Measurements from ENCODE around the gene GNB1.

Gene GNB1

DNA sequence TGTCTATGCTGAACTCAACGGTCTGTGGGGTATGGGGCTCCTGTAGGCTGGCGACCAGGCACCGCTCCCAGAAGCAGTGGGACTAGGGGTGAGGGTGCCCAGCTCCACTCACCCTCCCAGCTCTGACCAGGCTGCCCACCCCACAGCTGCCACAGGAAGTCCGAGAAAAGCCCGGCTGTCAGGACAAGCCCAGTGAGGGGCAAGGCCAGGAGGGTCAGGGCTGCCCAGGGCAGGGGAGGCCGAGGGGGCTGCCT, 31.7 kb upstream of the GNB1 start:
- DNase-seq = no peak

DNA sequence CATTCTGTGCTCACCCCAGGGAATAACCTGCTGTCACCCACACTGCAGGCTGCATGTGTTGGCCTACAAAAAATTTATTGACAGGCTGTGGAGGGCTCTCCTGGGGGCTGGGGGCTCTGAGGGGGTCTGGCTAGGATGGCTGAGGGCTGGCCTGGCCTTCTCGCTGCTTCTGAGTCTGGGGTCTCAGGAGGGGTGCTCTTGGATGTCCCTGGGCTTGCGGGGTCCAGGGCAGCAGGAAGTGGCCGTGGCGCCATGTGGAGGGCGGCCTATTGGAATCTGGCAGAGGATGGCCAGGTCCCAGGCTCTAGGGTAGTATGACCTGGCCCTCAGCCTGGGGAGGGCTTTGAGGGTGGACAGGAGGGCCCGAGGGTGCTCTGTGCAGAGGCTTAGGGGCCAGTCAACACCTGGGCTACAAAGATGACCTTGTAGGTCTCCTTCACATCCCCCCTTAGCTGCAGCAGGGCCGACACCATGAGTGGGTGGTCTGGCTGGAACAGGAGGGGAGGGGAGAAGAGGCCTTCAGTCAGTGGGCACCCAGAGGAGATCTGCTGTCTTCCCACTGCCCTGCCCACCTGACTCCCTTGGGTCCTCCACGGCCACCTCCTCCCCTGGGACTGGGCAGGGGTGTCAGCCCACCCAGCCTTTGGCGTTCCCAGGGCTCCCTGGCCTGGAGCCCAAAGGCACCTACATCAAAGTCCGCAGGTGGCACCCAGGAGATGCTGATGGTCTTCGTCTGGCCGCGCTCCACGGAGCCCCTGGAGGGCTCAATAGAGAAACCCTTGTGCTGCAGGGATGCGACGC, 31.2 kb upstream of the GNB1 start:
- DNase-seq = no peak

DNA sequence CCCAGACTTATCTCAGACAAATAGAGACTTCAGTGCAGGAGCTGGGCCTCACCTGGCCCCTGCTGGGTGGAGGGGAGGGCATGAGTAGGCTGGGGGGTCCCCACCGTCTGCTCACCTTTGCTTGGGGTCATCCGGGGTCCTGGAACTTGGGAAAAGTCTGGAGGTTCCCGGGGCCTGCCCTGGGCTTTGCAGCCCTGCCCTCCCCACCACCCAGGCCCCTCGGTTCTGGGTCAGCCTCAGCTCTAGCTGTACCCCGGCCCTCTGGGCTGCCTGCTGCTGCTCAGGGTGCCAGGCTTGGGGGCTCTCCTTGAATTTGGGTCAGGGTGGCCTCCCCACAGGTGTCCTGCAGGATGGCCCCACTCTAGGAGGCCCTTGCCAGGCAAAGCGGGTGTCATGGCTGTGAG, 30.6 kb upstream of the GNB1 start:
- DNase-seq = no peak

DNA sequence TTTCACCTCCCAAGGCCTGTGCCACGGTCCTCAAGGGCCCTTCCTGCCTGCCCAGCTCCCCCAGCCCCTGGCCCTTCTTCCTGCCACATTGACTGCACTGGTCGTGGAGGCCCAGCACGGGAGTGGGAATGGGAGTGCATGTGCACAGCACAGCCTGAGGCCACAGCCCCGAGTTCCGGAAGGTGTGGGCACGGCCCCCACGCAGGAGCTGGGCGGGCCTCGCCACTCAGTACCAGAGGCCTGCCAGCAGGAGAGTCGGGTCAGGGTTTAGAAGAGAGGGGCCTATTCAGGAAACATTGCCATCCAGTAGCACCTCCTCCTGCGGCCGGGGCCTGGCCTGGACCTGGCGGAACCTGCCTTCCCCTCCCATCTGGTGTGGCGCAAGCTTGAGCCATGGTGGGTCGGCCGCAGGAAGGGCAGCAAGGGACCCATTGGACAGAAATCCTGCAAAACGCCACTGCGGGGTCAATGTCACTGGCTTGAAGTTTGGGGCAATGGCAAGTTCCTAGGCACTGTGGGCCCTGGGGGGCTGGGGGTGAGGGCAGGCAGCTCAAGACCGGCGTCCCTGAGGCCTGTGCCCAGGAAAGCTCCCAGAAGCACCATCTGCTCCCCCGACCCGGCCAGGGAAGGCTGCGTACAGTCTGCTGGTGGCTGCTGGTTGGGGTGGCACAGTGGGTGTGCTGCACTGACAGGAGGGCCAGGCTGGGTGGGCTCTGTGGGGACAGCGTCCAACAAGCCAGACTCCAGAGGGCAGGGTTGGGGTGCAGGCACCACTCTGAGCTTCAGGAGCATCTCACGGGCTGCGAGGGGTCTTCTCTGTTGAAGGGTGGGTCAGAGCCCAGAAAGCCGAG, 29.9 kb upstream of the GNB1 start:
- no peak for DNase-seq

DNA sequence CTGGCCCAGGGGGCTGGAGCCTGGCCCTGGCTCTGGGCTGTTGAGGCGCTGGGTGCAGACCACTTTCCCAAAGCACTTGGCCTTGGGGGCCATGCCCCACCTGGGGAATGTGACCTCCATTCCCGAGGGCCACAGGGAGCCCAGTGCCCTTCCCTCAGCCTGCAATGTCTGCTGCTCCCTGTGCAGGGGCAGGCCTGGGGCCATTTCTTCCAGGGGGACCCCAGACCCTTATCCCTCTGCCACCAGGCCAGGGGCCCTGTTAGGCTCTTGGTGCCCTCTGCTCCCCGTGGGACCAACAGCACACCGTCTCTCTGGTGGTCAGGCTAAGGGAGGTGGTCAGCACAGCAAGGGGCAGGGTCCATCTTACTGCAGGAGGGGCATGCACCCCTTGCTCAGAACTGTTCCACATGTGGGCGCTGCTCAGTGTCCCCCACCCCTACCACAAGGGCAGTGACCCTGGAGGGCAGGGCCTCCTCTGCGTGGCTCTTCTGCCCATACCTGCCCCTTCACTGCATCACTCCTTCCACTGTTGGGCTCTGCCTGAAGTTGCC, 29.2 kb upstream of the GNB1 start:
- no peak for DNase-seq

DNA sequence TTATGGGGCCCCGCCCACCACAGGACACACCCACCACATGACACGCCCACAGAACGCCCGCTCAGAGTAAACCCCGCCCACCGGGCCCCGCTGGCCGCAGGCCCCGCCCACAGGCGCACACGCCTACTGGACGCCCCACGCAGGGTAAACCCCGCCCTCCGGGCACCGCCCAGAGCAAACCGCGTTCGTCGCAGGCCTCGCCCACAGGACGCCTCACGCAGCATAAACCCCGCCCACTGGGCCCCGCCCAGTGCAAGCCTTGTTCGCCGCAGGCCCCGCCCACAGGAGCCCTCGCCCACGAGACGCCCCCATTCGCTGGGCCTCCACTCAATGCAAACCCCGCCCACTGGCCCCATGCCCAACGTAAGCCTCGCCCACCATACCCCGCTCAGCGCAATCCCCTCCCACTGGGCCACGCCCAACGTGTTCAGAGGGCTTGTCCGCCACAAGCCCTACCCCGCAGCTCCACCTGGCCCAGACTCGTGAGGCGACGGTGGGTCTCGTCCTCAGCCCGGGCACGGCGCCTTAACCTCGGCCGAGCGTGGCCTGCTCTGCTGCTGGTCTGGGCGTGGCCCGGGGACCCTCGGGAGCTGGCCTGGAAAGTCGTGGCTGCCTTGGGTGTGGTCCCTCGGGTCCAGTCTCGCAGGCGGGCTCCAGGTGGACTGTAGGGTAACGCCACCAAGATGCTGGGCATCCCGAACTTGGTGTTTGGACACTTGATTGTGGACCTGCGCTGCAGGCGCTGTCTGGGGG, 28.6 kb upstream of the GNB1 start:
- DNase-seq = peak; percentile 100

DNA sequence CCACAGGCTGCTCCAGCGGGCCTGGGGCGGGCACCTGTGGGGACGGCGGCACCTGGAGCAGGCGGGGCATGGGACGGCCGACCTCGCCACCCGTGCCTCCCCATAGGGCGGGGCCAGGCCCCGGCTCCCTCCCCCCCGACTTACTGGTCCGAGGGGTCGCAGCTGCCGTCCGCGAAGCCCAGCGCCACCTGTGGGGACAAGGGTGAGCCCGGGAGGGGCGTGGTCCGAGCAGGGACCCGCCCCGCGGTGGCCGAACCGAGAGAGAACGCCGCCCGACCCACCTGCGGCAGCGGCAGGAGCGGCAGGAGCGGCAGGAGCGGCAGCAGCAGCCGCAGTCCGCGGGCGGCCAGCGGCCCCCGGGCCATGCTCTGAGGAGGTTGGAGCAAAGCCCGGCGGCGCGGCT, 28.0 kb upstream of the GNB1 start, which contains the start of gene TMEM52:
TMEM52 (minus strand) TSS at position 379 of the 403 bp plus-strand sequence; CDS start at position 365, 14 bp downstream.
- no peak for DNase-seq

DNA sequence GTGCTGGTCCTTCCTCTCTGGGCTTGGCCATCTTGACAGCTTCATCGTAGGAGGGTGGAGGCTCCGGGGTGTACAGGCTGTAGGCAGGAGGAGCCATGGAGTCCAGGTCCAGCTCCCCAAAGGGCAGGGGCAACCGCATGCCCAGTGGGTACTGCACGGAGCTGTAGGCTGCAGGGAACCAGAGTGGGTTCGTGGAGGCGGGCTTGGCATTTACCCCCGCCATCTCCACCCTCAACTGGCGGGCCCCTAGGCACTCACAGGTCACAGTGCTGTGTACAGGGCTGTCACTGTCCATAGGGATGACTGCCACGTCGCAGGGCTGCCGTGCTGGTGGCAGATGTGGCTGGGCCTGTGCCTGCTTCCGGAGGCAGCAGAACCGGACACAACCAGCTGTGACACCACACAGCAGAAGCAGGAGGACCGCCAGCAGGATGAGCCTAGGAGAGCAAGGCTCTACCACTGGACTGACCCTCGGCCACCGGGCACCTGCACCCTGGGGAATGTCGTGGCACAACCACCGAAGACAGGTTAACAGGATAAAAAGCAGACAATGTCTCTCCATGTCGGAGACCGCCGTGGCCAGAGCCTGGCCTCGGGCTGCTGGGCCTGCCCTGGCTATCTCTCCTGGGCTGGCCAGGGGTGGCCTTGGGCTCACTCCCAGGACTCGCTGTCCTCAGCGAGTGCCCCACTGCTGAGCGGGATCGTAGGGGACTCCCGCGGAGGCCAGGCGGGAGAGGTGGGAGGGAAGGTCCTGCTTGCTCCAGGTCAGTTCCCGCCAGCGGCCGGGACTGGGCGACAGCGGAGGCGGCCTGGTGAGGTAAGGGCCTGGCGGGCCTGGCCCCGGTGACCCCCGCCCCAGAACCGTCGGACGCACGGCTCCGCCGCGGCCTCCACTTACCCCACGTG, 27.4 kb upstream of the GNB1 start:
- DNase-seq = no peak

DNA sequence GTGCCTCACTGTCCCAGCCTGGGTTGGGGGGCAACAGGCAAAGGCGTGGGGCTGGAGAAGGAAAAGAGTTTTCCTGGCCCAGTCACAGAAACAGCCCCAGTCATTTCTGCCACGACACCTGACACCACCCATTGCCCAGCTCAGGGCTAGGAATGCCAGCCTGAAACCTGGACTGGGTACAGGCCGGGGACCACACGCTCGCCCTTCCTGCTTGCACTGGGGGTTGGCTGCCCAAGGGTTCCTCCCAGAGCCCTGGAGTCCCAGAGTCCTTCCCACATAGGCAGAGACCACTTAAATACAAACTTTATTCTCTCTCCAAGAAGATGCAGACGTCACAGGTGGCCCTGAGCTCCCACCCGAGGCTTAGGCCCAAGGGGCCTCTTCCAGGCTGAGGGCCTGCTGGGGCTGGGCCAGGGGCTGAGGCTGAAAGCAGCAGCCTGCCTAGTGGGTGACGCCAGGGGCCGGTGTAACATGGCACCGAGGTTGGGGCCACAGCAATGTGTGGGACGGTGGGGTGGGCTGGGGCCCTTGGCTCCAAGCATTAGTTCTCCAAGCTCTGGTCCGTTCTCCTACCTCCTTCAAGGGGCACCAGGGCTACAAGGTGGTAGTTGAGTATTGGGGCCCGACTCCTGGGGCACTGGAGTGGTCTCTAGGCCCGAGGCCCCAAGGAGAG, 26.6 kb upstream of the GNB1 start:
- no peak for DNase-seq

DNA sequence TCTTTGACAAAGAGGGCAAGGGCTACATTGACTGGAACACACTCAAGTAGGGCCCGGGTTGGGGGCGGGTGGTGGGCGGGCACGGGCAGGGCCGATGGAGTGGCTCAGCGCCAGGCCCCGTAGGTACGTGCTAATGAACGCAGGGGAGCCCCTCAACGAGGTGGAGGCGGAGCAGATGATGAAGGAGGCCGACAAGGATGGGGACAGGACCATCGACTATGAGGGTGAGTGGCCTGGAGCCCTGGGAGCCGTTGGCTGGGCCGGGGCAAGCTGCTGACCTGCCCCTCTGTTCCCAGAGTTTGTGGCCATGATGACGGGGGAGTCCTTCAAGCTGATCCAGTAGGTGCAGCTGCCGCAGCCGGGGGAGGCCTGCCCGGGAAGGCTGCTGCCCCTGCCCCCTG, 26.0 kb upstream of the GNB1 start:
- no peak for DNase-seq

DNA sequence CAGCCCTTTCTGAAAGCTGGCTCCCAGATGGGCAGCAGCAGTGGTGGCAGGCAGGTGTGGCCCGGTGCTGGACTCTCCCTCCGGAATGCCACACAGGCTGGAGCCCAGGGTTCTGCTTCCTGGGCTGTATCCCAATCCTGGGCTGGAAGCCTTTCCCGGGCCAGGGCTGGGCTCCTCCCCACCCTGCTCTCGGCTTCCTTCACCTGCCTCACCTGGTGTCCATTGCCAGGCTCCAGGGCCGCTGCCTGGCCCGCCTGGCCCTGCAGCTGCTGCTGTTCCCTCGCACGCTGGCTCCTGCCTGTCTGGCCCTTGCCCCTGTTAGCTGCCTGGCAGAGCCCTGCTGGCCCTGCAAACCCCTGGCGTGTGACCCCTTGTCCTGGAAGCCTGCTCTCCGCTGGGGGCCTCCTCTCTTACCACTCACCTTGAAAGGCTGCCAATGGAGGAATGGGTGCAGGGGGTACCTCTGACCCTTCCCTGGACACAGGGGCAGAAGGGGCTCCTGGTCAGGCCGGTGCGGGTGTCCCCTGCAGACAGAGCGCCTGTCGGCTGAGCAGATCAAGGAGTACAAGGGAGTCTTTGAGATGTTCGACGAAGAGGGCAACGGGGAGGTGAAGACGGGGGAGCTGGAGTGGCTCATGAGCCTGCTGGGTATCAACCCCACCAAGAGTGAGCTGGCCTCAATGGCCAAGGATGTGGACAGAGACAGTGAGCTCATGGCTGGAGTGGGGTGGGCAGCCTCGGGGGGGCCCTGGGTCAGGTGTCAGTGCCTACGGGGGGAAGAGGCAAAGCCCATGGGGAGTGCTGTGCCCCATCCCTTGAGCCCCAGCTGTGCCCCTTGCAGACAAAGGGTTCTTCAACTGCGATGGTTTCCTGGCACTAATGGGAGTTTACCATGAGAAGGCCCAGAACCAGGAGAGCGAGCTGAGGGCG, 25.3 kb upstream of the GNB1 start:
- DNase-seq = no peak

DNA sequence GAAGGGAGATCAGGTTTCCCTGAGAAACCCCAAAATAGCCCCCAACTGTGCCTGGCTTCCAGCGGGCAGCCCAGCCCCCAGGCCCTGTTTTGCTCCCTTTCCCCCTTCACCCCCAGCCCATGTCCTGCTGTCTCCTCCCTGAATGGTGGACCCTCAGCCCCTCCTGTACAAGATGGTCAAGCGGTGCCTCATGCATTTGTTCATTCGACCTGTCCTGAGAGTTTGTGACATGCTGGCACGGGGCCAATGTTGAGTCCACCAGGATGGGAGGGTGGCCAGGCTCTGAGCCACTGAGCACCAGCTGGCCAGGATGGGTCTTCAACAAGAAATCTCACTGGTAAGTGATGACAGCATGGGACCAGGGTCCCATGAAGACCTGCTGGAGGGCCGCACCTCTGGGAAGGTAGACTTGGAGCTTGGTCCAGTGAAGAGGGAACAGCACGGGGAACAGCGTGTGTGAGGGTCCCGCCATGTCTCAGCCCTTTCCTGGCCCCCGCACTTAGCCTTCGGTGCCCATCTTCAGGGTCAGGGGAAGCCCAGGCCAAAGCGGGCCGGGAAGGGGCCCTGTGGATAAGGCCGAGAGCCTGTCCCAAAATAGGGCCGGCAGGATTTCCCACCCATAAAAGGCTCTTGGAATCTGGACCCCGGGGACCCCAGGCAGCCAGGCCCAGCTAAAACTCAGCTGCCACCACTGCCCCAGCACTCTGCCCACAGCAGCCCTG, 24.2 kb upstream of the GNB1 start, which contains the start of gene CALML6:
CALML6 (plus strand) TSS at position 290 of the 722 bp plus-strand sequence; CDS start at position 311, 21 bp downstream.
- DNase-seq = no peak

DNA sequence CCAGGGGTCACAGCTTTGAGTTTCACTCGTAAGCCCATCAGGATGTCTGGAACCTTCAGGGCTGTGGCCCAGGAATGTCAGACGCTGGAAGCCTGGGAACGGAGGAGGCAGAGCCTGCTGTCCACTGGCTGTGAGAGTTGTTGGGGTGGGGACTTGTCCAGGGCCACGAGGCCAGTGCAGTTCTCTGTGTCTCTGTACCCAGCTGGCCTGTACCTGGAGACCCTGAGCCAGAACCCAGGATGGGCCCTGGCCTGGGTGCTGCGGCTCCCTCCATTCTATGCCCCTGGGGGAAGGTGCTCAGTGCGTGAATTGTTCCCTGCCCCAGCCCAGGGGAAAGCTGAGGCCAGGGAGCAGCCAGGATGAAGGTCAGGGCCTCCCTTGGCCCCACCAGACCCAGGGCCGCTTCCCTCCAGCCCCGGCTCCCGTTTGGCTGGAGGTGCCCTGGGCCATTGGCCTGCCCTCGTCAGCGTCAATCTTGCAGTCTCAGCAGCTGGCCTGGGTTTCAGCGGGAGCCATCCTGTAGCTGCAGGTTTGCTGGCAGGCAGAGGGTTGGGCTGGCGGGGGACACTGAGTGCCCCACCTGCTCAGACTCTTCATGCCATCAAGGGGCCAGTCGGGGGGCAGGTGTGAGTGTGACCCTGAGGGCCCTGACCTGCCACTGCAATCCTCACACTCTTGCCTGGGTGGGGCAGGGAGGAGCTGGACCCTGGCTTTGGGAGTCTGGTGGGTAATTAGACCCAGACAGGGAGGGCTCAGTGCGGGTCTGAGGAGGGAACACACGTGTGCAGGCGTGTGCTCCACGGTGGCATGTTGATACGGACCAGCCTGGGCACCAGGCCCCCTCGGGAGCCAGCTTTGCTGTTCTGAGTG, 23.4 kb upstream of the GNB1 start:
- no peak for DNase-seq

DNA sequence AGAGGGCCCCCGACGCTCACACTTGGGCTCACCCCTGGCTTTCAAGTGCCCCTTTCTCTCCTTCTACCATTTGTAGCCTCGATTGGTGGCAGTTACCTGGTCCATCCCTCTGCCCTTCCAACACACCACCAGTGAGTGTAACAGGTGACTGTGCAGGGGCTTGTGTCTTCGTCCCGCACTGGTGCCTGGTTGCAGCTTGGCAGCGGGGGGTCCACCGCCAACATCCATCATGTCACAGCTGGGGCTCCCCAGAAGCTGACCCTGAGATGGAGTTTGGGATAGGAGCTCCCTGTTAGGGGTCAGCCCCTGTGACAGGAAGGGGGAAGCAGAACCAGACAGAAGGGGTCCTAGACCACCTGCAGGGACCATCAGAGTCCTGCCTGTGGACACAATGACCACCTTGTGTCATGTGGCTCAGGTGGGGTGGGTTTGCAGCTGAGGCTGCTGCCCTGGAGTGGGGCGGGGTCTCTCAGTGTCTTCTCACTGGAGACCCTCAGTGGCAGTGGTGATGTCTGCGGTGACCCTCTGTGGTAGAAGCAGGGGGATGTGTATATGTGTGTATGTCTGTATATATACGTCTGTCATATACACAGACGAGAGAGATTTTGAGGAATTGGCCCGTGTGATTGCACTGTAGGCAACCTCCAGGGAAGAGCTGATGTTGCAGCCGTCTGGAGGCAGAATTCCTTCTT, 20.6 kb upstream of the GNB1 start:
- no peak for DNase-seq

DNA sequence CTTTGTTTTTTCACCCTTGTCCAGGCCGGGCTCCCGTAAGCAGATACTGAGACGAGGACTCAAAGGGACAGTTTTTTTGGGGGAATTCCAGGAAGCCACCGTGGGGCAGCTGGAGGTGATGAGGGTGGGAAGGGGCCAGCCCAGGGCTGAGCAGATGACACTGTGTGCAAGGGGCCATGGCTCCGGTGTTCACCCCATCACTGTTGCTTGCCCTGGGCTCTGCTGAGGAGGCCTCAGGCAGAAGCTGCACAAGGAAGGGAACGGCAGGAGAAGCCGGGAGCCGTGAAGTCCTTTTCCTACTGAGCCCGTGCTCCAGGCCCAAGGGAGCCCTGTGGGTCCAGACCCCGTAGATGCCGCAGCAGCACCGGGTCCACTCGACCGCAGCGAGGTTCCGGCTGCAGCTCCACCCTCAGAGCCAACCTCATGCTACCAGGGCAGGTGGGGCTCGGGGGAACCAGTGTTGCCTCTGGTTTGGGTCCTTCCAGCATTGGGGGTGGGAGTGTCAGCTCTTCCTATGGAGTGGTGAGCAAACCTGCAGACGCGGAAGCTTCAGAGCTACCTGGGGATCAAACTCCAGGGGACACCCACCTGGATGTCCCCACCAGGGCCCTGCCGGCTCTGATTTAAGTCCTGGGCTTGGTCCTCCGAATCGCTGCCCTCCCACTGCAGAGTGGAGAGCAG, 19.9 kb upstream of the GNB1 start:
- DNase-seq = no peak

DNA sequence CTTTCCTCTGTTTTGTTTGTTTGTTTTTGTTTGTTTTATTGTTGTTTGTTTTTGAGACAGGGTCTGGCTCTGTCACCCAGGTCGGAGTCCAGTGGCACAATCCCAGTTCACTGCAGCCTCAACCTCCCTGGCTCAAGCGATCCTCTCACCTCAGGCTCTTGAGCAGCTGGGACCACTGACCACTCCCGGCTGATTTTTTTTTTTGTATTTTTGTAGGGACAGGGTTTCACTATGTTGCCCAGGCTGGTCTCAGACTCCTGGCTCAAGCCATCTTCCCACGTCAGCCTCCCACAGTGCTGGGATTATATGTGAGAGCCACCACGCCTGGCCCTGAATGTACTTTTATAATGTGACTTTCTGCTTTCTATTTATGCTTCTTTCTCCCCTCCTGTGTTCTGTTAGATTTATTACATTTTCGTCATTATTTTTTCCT, 19.2 kb upstream of the GNB1 start:
- no peak for DNase-seq

DNA sequence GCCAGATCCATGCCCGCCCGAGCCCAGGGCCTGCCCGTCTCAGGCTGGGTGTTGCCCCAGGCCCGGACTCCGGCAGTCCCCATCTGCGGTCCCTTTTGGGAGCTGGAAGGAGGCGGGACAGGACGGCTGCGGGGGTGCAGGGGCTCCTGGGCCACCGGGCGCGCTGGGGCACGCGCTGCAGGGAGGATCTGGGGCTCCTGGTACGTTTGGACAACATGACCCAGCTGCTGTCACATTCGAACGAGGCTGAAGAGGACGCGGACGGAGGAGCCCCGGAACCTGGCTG, 17.6 kb upstream of the GNB1 start:
- no peak for DNase-seq
